Osteocyte (in vitro differentiated cells): ENCODE data around the gene ADPGK. TPM values are rescaled to one million over a fixed set of nuclear protein-coding genes. Genes with fewer than 3 reads are reported as not detected.
A peak's percentile ranks its signal among the peaks of the same experiment; 100 is the strongest.
"Not testable (repeated sequence)": the region's sequence is repeated elsewhere in the genome, so short reads cannot be mapped to it uniquely, and the experiment has no call there.

Source experiments
- DNase-seq: peaks from one replicate; pipeline ENCODE4 v3.0.0; 2021; ENCODE audit warnings: mixed read lengths; ENCODE audit not compliant: unreplicated experiment; ENCODE audit errors: extremely low spot score
- H3K27ac Mint-ChIP-seq: one replicate; pipeline ENCODE4 v1.8.0; 2021; ENCODE audit warnings: mild to moderate bottlenecking, mixed read lengths; ENCODE audit not compliant: unreplicated experiment
- H3K27me3 Mint-ChIP-seq: one replicate; pipeline ENCODE4 v1.8.0; 2021; ENCODE audit warnings: mixed read lengths; ENCODE audit not compliant: unreplicated experiment
- H3K36me3 Mint-ChIP-seq: one replicate; pipeline ENCODE4 v1.8.0; 2021; ENCODE audit warnings: mixed read lengths; ENCODE audit not compliant: unreplicated experiment
- H3K4me1 Mint-ChIP-seq: one replicate; pipeline ENCODE4 v1.8.0; 2021; ENCODE audit warnings: mixed read lengths; ENCODE audit not compliant: unreplicated experiment
- H3K4me3 Mint-ChIP-seq: one replicate; pipeline ENCODE4 v1.8.0; 2021; ENCODE audit warnings: mild to moderate bottlenecking, moderate library complexity, mixed read lengths; ENCODE audit not compliant: unreplicated experiment
- H3K9me3 Mint-ChIP-seq: one replicate; pipeline ENCODE4 v1.8.0; 2021; ENCODE audit warnings: mixed read lengths; ENCODE audit not compliant: unreplicated experiment
- CTCF ChIP-seq: fragments of 200-600 bp; sonication (generic); IDR thresholded peaks from 2 replicates; pipeline ENCODE4 v1.5.0; 2021; ENCODE audit warnings: antibody characterized with exemption, mild to moderate bottlenecking, moderate library complexity
- total RNA-seq: library from RNA; stranded (reverse); gene quantifications from 2 replicates; pipeline ENCODE4 v1.2.1, GENCODE V29; 2021

The ADPGK gene
- total RNA-seq, 1 donor from 2014 or later, result 45.6 TPM

- Mint-ChIP-seq H3K4me1 (no peaks in the 10 kb centered on the region), H3K9me3 (no peaks in the 10 kb centered on the region), H3K27ac (no peak overlapping the region), H3K36me3 (peaks cover 21% of the 10 kb centered on the region), H3K27me3 (no peaks in the 10 kb centered on the region), H3K4me3 (no peak overlapping the region)
- no peak for TF ChIP-seq CTCF
- DNase-seq, result no peak
Observed at GRCh38 chr15:72727154-72727553, 56.4 kb downstream of the ADPGK start.

GRCh38 chr15:72725851-72726250 lies 57.7 kb downstream of the ADPGK start:
- H3K9me3 Mint-ChIP-seq, H3K4me3 Mint-ChIP-seq, H3K4me1 Mint-ChIP-seq, H3K27ac Mint-ChIP-seq, H3K27me3 Mint-ChIP-seq, DNase-seq: not testable (repeated sequence)
- H3K36me3 Mint-ChIP-seq, result peaks cover 19% of the 10 kb centered on the region

GRCh38 chr15:72725446-72725845 lies 58.1 kb downstream of the ADPGK start:
- Mint-ChIP-seq H3K4me1 (no peaks in the 10 kb centered on the region), H3K27ac (no peak overlapping the region), H3K27me3 (no peaks in the 10 kb centered on the region), H3K9me3 (no peaks in the 10 kb centered on the region), H3K4me3 (no peak overlapping the region), H3K36me3 (peaks cover 19% of the 10 kb centered on the region)
- no peak for TF ChIP-seq CTCF
- DNase-seq, result no peak

GRCh38 chr15:72724028-72724427 lies 59.5 kb downstream of the ADPGK start:
- Mint-ChIP-seq H3K4me3 (no peak overlapping the region), H3K27ac (no peak overlapping the region), H3K4me1 (no peaks in the 10 kb centered on the region), H3K36me3 (peaks cover 19% of the 10 kb centered on the region), H3K9me3 (no peaks in the 10 kb centered on the region), H3K27me3 (no peaks in the 10 kb centered on the region)
- no peak for TF ChIP-seq CTCF
- DNase-seq, result no peak

GRCh38 chr15:72722071-72722696 lies 61.4 kb downstream of the ADPGK start:
- Mint-ChIP-seq H3K27me3 (no peaks in the 10 kb centered on the region), H3K36me3 (peaks cover 30% of the 10 kb centered on the region), H3K9me3 (no peaks in the 10 kb centered on the region), H3K27ac (no peak overlapping the region), H3K4me1 (no peaks in the 10 kb centered on the region), H3K4me3 (no peak overlapping the region)
- no peak for DNase-seq
- peak; percentile 79 for TF ChIP-seq CTCF

- H3K4me1 Mint-ChIP-seq, result peaks cover 29% of the 10 kb centered on the region
- H3K4me3 Mint-ChIP-seq, H3K9me3 Mint-ChIP-seq, H3K27me3 Mint-ChIP-seq, DNase-seq: not testable (repeated sequence)
- H3K36me3 Mint-ChIP-seq, result peaks cover 13% of the 10 kb centered on the region
- peak overlapping the region; percentile 77 for H3K27ac Mint-ChIP-seq
Observed at GRCh38 chr15:72708551-72709303, 74.8 kb downstream of the ADPGK start.
